B cell (primary cell): ENCODE data around the gene SPAG7. TPM values are rescaled to one million over a fixed set of nuclear protein-coding genes. Genes with fewer than 3 reads are reported as not detected.

Experiments
- ATAC-seq: fragments of 200-7000 bp; cut with Tn5 transposase; one replicate; pipeline ENCODE4 v1.10.0; 2021; ENCODE audit warnings: low read depth, mild to moderate bottlenecking, moderate number of reproducible peaks, moderate library complexity
- CTCF ChIA-PET: fragments of 350-600 bp; sonication (Branson Sonifier 250); formaldehyde crosslinking; loops from one replicate; lab custom pipeline; 2021; ENCODE audit warnings: antibody characterized with exemption, inconsistent platforms; lab: Charles Lee
- POLR2A ChIA-PET: fragments of 350-600 bp; sonication (Branson Sonifier 250); formaldehyde crosslinking; loops from one replicate; lab custom pipeline; 2021; ENCODE audit warnings: antibody characterized with exemption; lab: Charles Lee
- DNase-seq: peaks from one replicate; pipeline ENCODE4 v3.0.0; 2013
- H2AFZ ChIP-seq: 2 replicates; pipeline ENCODE4 v1.6.1; 2012; ENCODE audit warnings: mild to moderate bottlenecking, low read depth, low read length; ENCODE audit not compliant: insufficient read depth, poor library complexity, severe bottlenecking
- H3K27ac ChIP-seq, 2 donors: 1 replicate in 1 of 2; 2 replicates in 1 of 2; pipeline ENCODE4 v1.5.1; 2012 to 2013; ENCODE audit warnings: low read length in 2 of 2, mild to moderate bottlenecking in 2 of 2, moderate library complexity in 1 of 2
- H3K27me3 ChIP-seq, 4 experiments: fragments of 200-600 bp in 1 of 4; sonication (generic) in 1 of 4; replicated peaks in 1 of 4; 1 replicate in 2 of 4; 2 replicates in 2 of 4; pipeline versions ENCODE4 v1.6.1 to v1.7.0; 2013 to 2016; ENCODE audit warnings: low read length in 3 of 4, mild to moderate bottlenecking in 2 of 4, mixed read lengths in 1 of 4, moderate library complexity in 1 of 4; ENCODE audit not compliant: insufficient read depth in 4 of 4, control insufficient read depth in 3 of 4; ENCODE audit errors: control extremely low read depth in 1 of 4
- H3K36me3 ChIP-seq, 2 experiments: replicated peaks in 1 of 2; 1 replicate in 1 of 2; 2 replicates in 1 of 2; pipeline versions ENCODE4 v1.6.1 to v1.7.1; 2013; ENCODE audit warnings: low read length in 1 of 2; ENCODE audit not compliant: insufficient read depth in 2 of 2, control insufficient read depth in 1 of 2; ENCODE audit errors: control extremely low read depth in 1 of 2, extremely low read depth in 1 of 2
- H3K4me1 ChIP-seq, 2 donors: fragments of 200-600 bp in 1 of 2; sonication (generic) in 1 of 2; 1 replicate in 1 of 2; 2 replicates in 1 of 2; pipeline versions ENCODE4 v1.5.1 to v1.6.1; 2013 to 2017; ENCODE audit warnings: low read length in 2 of 2; ENCODE audit not compliant: control insufficient read depth in 2 of 2, insufficient read depth in 2 of 2
- H3K4me2 ChIP-seq: replicated peaks from 2 replicates; pipeline ENCODE3; 2012; ENCODE audit warnings: mild to moderate bottlenecking, low read depth, low read length; ENCODE audit not compliant: poor library complexity, severe bottlenecking
- H3K4me3 ChIP-seq, 5 experiments: fragments of 200-600 bp in 1 of 5; sonication (generic) in 1 of 5; 1 replicate in 3 of 5; 2 replicates in 2 of 5; pipeline versions ENCODE4 v1.5.1 to v1.7.0; 2011 to 2016; ENCODE audit warnings: low read length in 4 of 5, mild to moderate bottlenecking in 4 of 5, low read depth in 2 of 5, control low read depth in 1 of 5, moderate library complexity in 1 of 5; ENCODE audit not compliant: insufficient read depth in 1 of 5; ENCODE audit errors: control extremely low read depth in 1 of 5, extremely low read depth in 1 of 5
- H3K79me2 ChIP-seq: fragments of 200-600 bp; sonication (generic); one replicate; pipeline ENCODE4 v1.6.0; 2016; ENCODE audit warnings: low read length; ENCODE audit not compliant: control insufficient read depth, insufficient read depth
- H3K9ac ChIP-seq: fragments of 200-600 bp; sonication (generic); 2 replicates; pipeline ENCODE4 v1.6.1; 2017; ENCODE audit warnings: mild to moderate bottlenecking, low read length, moderate library complexity
- H3K9me3 ChIP-seq, 3 donors: one replicate each; pipeline versions ENCODE4 v1.6.1 to v1.7.1; 2013; ENCODE audit warnings: low read length in 2 of 3; ENCODE audit not compliant: control insufficient read depth in 2 of 3, insufficient read depth in 1 of 3; ENCODE audit errors: control extremely low read depth in 1 of 3
- H4K20me1 ChIP-seq: 2 replicates; pipeline ENCODE4 v1.6.0; 2012; ENCODE audit warnings: mild to moderate bottlenecking, low read length; ENCODE audit not compliant: insufficient read depth, control insufficient read depth, poor library complexity, severe bottlenecking
- H3K27ac Mint-ChIP-seq: one replicate; pipeline ENCODE4 v1.8.0; 2021; ENCODE audit warnings: mixed read lengths
- H3K27me3 Mint-ChIP-seq: one replicate; pipeline ENCODE4 v1.8.0; 2021; ENCODE audit warnings: mixed read lengths
- H3K4me1 Mint-ChIP-seq: one replicate; pipeline ENCODE4 v1.8.0; 2021; ENCODE audit warnings: mixed read lengths
- H3K4me3 Mint-ChIP-seq: one replicate; pipeline ENCODE4 v1.8.0; 2021; ENCODE audit warnings: mixed read lengths
- H3K9me3 Mint-ChIP-seq: one replicate; pipeline ENCODE4 v1.8.0; 2022; ENCODE audit warnings: mixed read lengths; ENCODE audit not compliant: insufficient read depth
- EZH2 ChIP-seq: IDR thresholded peaks from 2 replicates; pipeline ENCODE4 v1.6.1; 2012; ENCODE audit warnings: borderline replicate concordance, low read depth, mild to moderate bottlenecking, moderate library complexity, low read length; ENCODE audit not compliant: insufficient read depth, poor library complexity, severe bottlenecking
- WGBS: methylation state at CpG from one replicate; pipeline ENCODE4 v1.1.5; 2013; ENCODE audit warnings: missing lambda C conversion rate; ENCODE audit not compliant: insufficient coverage; 5-methylcytosine and 5-hydroxymethylcytosine counted together
- intact Hi-C: fragments of 100-400 bp; cut with micrococcal nuclease; formaldehyde crosslinking; loops from one replicate; pipeline ENCODE4 v1.10.0; 2022
- polyA plus RNA-seq: library from polyadenylated mRNA; depleted of rRNA; stranded (reverse); fragments of >200 nt; gene quantifications from 2 replicates; pipeline ENCODE4 v1.2.3, GENCODE V29; 2012
- total RNA-seq, 2 donors: library from RNA; stranded (reverse); fragments of 120-200 nt in 1 of 2; gene quantifications; 1 replicate in 1 of 2; 2 replicates in 1 of 2; pipeline versions ENCODE4 v1.2.3 to v1.2.4, GENCODE V29; 2013 to 2022
- TF ChIP-seq, protein P1 (sequence below): fragments of 200-600 bp; IDR thresholded peaks from one replicate; pipeline ENCODE4 v1.8.0; 2022; ENCODE audit warnings: antibody characterized with exemption, mild to moderate bottlenecking

Gene SPAG7
- total and polyA plus RNA-seq, 2 donors (not counting 1 experiment from before 2014, with no cell fraction given): 43.4 to 52.5 TPM

GRCh38 chr17:4932756-4933155 is 34.9 kb downstream of the SPAG7 start:
- ChIA-PET POLR2A (no interaction called here), CTCF (interaction anchor here (0.8 kb wide), 1 partner anchor 23 kb away, joined by 4 read pairs; no protein-coding TSS in a partner anchor)
- Histone ChIP-seq H3K4me3 (no peak overlapping the region), H3K27ac (no peak overlapping the region), H3K4me2 (no peak overlapping the region), H3K4me1 (peaks cover 11 to 17% of the 10 kb centered on the region in 2 donors), H3K9ac (no peak overlapping the region), H3K27me3 (peaks cover 0 to 16% (median 3%) of the 10 kb centered on the region in 4 experiments), H3K79me2 (no peaks in the 10 kb centered on the region), H3K9me3 (no peaks in the 10 kb centered on the region), H2AFZ (no peak overlapping the region), H3K36me3 (peaks cover 0 to 13% of the 10 kb centered on the region in 2 experiments), H4K20me1 (no peaks in the 10 kb centered on the region)
- no peak for TF ChIP-seq EZH2
- TF ChIP-seq, protein P1, sequence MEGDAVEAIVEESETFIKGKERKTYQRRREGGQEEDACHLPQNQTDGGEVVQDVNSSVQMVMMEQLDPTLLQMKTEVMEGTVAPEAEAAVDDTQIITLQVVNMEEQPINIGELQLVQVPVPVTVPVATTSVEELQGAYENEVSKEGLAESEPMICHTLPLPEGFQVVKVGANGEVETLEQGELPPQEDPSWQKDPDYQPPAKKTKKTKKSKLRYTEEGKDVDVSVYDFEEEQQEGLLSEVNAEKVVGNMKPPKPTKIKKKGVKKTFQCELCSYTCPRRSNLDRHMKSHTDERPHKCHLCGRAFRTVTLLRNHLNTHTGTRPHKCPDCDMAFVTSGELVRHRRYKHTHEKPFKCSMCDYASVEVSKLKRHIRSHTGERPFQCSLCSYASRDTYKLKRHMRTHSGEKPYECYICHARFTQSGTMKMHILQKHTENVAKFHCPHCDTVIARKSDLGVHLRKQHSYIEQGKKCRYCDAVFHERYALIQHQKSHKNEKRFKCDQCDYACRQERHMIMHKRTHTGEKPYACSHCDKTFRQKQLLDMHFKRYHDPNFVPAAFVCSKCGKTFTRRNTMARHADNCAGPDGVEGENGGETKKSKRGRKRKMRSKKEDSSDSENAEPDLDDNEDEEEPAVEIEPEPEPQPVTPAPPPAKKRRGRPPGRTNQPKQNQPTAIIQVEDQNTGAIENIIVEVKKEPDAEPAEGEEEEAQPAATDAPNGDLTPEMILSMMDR: no peak
- no peaks in the 10 kb centered on the region for H3K9me3 Mint-ChIP-seq
- ATAC-seq: no peak
- 98% methylated on average over 12 of the region's 12 CpGs for WGBS
- intact Hi-C loops: no loop called here
- DNase-seq: no peak
- H3K4me3 Mint-ChIP-seq: no peak overlapping the region
- no peak overlapping the region for H3K27ac Mint-ChIP-seq
- peaks cover 15% of the 10 kb centered on the region for H3K27me3 Mint-ChIP-seq
- peaks cover 27% of the 10 kb centered on the region for H3K4me1 Mint-ChIP-seq

- intact Hi-C loops: no loop called here
- no peak within 1 kb of the TSS for H3K4me3 Mint-ChIP-seq
- H3K4me2 ChIP-seq: peak within 1 kb of the TSS; percentile 20
These were observed 35.7 kb downstream of the SPAG7 start, which contains the start of gene GP1BA for GRCh38 chr17:4931963-4932362. TSS of gene GP1BA (plus strand) at chr17:4932277. CDS start at chr17:4932605, 328 bp downstream.

More at GRCh38 chr17:4931963-4932362, 35.7 kb downstream of the SPAG7 start, which contains the start of gene GP1BA:
- Histone ChIP-seq H3K27ac (no peak within 1 kb of the TSS), H3K4me1 (peaks cover 11 to 17% of the 10 kb centered on the region in 2 donors), H3K9me3 (no peaks in the 10 kb centered on the region), H3K4me3 (no peak within 1 kb of the TSS), H2AFZ (no peak within 1 kb of the TSS), H4K20me1 (no peaks in the 10 kb centered on the region), H3K27me3 (peaks cover 0 to 16% (median 3%) of the 10 kb centered on the region in 4 experiments), H3K79me2 (no peaks in the 10 kb centered on the region), H3K9ac (no peak within 1 kb of the TSS), H3K36me3 (peaks cover 0 to 6% of the 10 kb centered on the region in 2 experiments)
- ChIA-PET POLR2A (no interaction called here), CTCF (no interaction called here)
- peaks cover 15% of the 10 kb centered on the region for H3K27me3 Mint-ChIP-seq
- H3K4me1 Mint-ChIP-seq: peaks cover 25% of the 10 kb centered on the region
- DNase-seq: peak; percentile 33
- ATAC-seq: no peak
- WGBS: 51% methylated on average over 10 of the region's 14 CpGs
- no peaks in the 10 kb centered on the region for H3K9me3 Mint-ChIP-seq
- TF ChIP-seq, protein P1: no peak
- no peak for TF ChIP-seq EZH2
- no peak within 1 kb of the TSS for H3K27ac Mint-ChIP-seq
